Fibroblast of lung (primary cell): Measurements from ENCODE around the gene MGLL. TPM values are rescaled to one million over a fixed set of nuclear protein-coding genes. Genes with fewer than 3 reads are reported as not detected.
A peak's percentile ranks its signal among the peaks of the same experiment; 100 is the strongest.

ENCODE experiments used
- DNase-seq, 2 donors: peaks; one replicate each; pipeline versions ENCODE4 v3.0.0 to v3.0.0-alpha.2; 2010; ENCODE audit warnings: low read depth in 2 of 2
- H2AFZ ChIP-seq: 2 replicates; pipeline ENCODE4 v1.5.1; 2012; ENCODE audit warnings: low read length, control low read depth, inconsistent platforms
- H3K27ac ChIP-seq: 2 replicates; pipeline ENCODE4 v1.5.1; 2011; ENCODE audit warnings: low read length, control low read depth; ENCODE audit not compliant: insufficient read depth
- H3K27me3 ChIP-seq: 2 replicates; pipeline ENCODE4 v1.5.1; 2011; ENCODE audit warnings: mild to moderate bottlenecking, low read length; ENCODE audit not compliant: control insufficient read depth, insufficient read depth
- H3K36me3 ChIP-seq: 2 replicates; pipeline ENCODE4 v1.5.1; 2011; ENCODE audit warnings: low read length; ENCODE audit not compliant: control insufficient read depth, insufficient read depth
- H3K4me1 ChIP-seq: 2 replicates; pipeline ENCODE4 v1.5.1; 2011; ENCODE audit warnings: low read length; ENCODE audit not compliant: control insufficient read depth, insufficient read depth; ENCODE audit errors: extremely low read depth
- H3K4me2 ChIP-seq: 2 replicates; pipeline ENCODE4 v1.5.1; 2011; ENCODE audit warnings: low read length, control low read depth; ENCODE audit not compliant: insufficient read depth; ENCODE audit errors: extremely low read depth
- H3K4me3 ChIP-seq, 4 experiments: fragments of 200-600 bp in 1 of 4; sonication (generic) in 1 of 4; replicated peaks in 1 of 4; 2 replicates each; pipeline ENCODE4 v1.5.1; 2011 to 2016; ENCODE audit warnings: low read length in 4 of 4, low read depth in 3 of 4, mild to moderate bottlenecking in 3 of 4, control low read depth in 2 of 4, inconsistent platforms in 1 of 4, mixed read lengths in 1 of 4; ENCODE audit not compliant: insufficient read depth in 1 of 4; ENCODE audit errors: control extremely low read depth in 1 of 4
- H3K79me2 ChIP-seq: 2 replicates; pipeline ENCODE4 v1.5.1; 2012; ENCODE audit warnings: mild to moderate bottlenecking, low read length, inconsistent platforms; ENCODE audit not compliant: control insufficient read depth, insufficient read depth
- H3K9ac ChIP-seq: 2 replicates; pipeline ENCODE4 v1.5.1; 2011; ENCODE audit warnings: mild to moderate bottlenecking, low read length, control low read depth; ENCODE audit not compliant: insufficient read depth
- H3K9me3 ChIP-seq: 2 replicates; pipeline ENCODE4 v1.5.1; 2012; ENCODE audit warnings: low read depth, low read length; ENCODE audit not compliant: control insufficient read depth, insufficient read depth
- H4K20me1 ChIP-seq: 2 replicates; pipeline ENCODE4 v1.5.1; 2011; ENCODE audit warnings: low read length; ENCODE audit not compliant: control insufficient read depth, insufficient read depth; ENCODE audit errors: extremely low read depth
- CTCF ChIP-seq, 2 donors: IDR thresholded peaks in 1 of 2; conservative IDR thresholded peaks in 1 of 2; 1 replicate in 1 of 2; 2 replicates in 1 of 2; pipeline ENCODE4 v1.5.1; 2011 to 2012; ENCODE audit warnings: low read length in 2 of 2, control low read depth in 1 of 2, inconsistent platforms in 1 of 2, low read depth in 1 of 2, mild to moderate bottlenecking in 1 of 2
- EZH2 ChIP-seq: IDR thresholded peaks from 2 replicates; pipeline ENCODE4 v1.5.1; 2012; ENCODE audit warnings: low read length, control low read depth, mild to moderate bottlenecking; ENCODE audit errors: missing control alignments
- polyA plus RNA-seq, 2 donors: library from polyadenylated mRNA; depleted of rRNA in 1 of 2; stranded (reverse) in 1 of 2; unstranded in 1 of 2; fragments of >200 nt; gene quantifications; 2 replicates each; pipeline ENCODE4 v1.2.1, GENCODE V29; 2011 to 2012; ENCODE audit warnings: missing spikeins in 1 of 2
- total RNA-seq: library from RNA; depleted of rRNA; stranded (reverse); fragments of >200 nt; gene quantifications from 2 replicates; pipeline ENCODE4 v1.2.1, GENCODE V29; 2014

Gene MGLL
- total and polyA plus RNA-seq, 2 donors (not counting 1 experiment from before 2014, with no cell fraction given) = 60.1 to 122 TPM

GRCh38 chr3:127739347-127740135 lies 82.8 kb downstream of the MGLL start:
- no peak overlapping the region for H2AFZ ChIP-seq
- no peak overlapping the region for H3K27ac ChIP-seq

GRCh38 chr3:127738192-127738840 lies 84.0 kb downstream of the MGLL start:
- Histone ChIP-seq H3K9ac (no peak overlapping the region), H3K36me3 (no peaks in the 10 kb centered on the region), H3K9me3 (no peaks in the 10 kb centered on the region), H4K20me1 (no peaks in the 10 kb centered on the region), H3K79me2 (peaks cover 9% of the 10 kb centered on the region), H3K4me2 (no peak overlapping the region), H3K4me1 (peaks cover 31% of the 10 kb centered on the region), H3K27ac (peak overlapping the region; percentile 30), H3K27me3 (no peaks in the 10 kb centered on the region), H3K4me3 (no peak overlapping the region), H2AFZ (no peak overlapping the region)
- DNase-seq = peak in 1 of 2 donors; percentile 53
- TF ChIP-seq EZH2 = no peak
- no peak for TF ChIP-seq CTCF (conservative IDR thresholded peaks at IDR 0.05 in 1 of 2, IDR thresholded peaks at IDR 0.05 in 1 of 2; ENCODE audit: low read depth in 1 of 2, low read length in 2 of 2)

More at GRCh38 chr3:127739347-127740135, 82.8 kb downstream of the MGLL start:
- DNase-seq = peak; percentile 45 to 82
- Histone ChIP-seq H3K79me2 (peaks cover 2% of the 10 kb centered on the region), H4K20me1 (no peaks in the 10 kb centered on the region), H3K9me3 (no peaks in the 10 kb centered on the region), H3K27me3 (no peaks in the 10 kb centered on the region), H3K9ac (no peak overlapping the region), H3K4me2 (no peak overlapping the region), H3K4me3 (no peak overlapping the region), H3K36me3 (no peaks in the 10 kb centered on the region), H3K4me1 (peaks cover 29% of the 10 kb centered on the region)
- TF ChIP-seq CTCF (conservative IDR thresholded peaks at IDR 0.05 in 1 of 2, IDR thresholded peaks at IDR 0.05 in 1 of 2; ENCODE audit: low read depth in 1 of 2, low read length in 2 of 2) (no peak), EZH2 (no peak)

GRCh38 chr3:127736801-127737539 lies 85.3 kb downstream of the MGLL start:
- no peak overlapping the region for H3K27ac ChIP-seq
- H3K9ac ChIP-seq = no peak overlapping the region
- no peak for TF ChIP-seq EZH2
- TF ChIP-seq CTCF (conservative IDR thresholded peaks at IDR 0.05 in 1 of 2, IDR thresholded peaks at IDR 0.05 in 1 of 2; ENCODE audit: low read depth in 1 of 2, low read length in 2 of 2) = no peak
- H3K9me3 ChIP-seq = no peaks in the 10 kb centered on the region
- H3K4me1 ChIP-seq = peaks cover 31% of the 10 kb centered on the region
- no peak overlapping the region for H2AFZ ChIP-seq
- H3K36me3 ChIP-seq = no peaks in the 10 kb centered on the region
- no peak overlapping the region for H3K4me3 ChIP-seq
- no peaks in the 10 kb centered on the region for H3K27me3 ChIP-seq
- no peak for DNase-seq
- no peak overlapping the region for H3K4me2 ChIP-seq
- H3K79me2 ChIP-seq = peaks cover 10% of the 10 kb centered on the region
- no peaks in the 10 kb centered on the region for H4K20me1 ChIP-seq
